ENCODE measurements around the gene A1CF. TPM values are rescaled to one million over a fixed set of nuclear protein-coding genes. Genes with fewer than 3 reads are reported as not detected.
A peak's percentile ranks its signal among the peaks of the same experiment; 100 is the strongest.
"Not testable (repeated sequence)": the region's sequence is repeated elsewhere in the genome, so short reads cannot be mapped to it uniquely, and the experiment has no call there.

Gene A1CF
- total RNA-seq = not detected
- long read RNA-seq = 0 reads

GRCh38 chr10:50885097-50885859 is at the start of gene A1CF:
TSS of gene A1CF (minus strand) at chr10:50885627. CDS start at chr10:50859940, 25,687 bp downstream.
- DNase-seq = no peak
- intact Hi-C loops (cut with DNase I) = no loop called here
- no peak for ATAC-seq

GRCh38 chr10:50931948-50932431 is 46.6 kb upstream of the A1CF start:
- no peak for ATAC-seq
- intact Hi-C loops (cut with DNase I) = no loop called here

GRCh38 chr10:50929670-50930069 is 44.2 kb upstream of the A1CF start:
- no peak for DNase-seq
- intact Hi-C loops (cut with DNase I) = no loop called here
- no peak for ATAC-seq

More at GRCh38 chr10:50931948-50932431, 46.6 kb upstream of the A1CF start:
- no peak for DNase-seq

GRCh38 chr10:50928190-50928552 is 42.7 kb upstream of the A1CF start:
- ATAC-seq = peak in 1 of 2 donors; percentile 25
- DNase-seq = no peak
- intact Hi-C loops (cut with DNase I) = no loop called here

GRCh38 chr10:50927522-50928189 is 42.2 kb upstream of the A1CF start:
- DNase-seq = no peak
- ATAC-seq = peak; percentile 70 to 74
- intact Hi-C loops (cut with DNase I) = no loop called here

- intact Hi-C loops (cut with DNase I); DNase-seq; ATAC-seq: not testable (repeated sequence)
These were observed 38.0 kb upstream of the A1CF start for GRCh38 chr10:50923471-50923870.

GRCh38 chr10:50919010-50919409 is 33.6 kb upstream of the A1CF start:
- no peak for DNase-seq
- ATAC-seq = no peak
- intact Hi-C loops (cut with DNase I) = no loop called here

GRCh38 chr10:50918529-50918928 is 33.1 kb upstream of the A1CF start:
- intact Hi-C loops (cut with DNase I) = no loop called here
- no peak for DNase-seq
- ATAC-seq = peak; percentile 50 to 93

- intact Hi-C loops (cut with DNase I) = no loop called here
- DNase-seq (no peak), ATAC-seq (peak in 1 of 2 donors; percentile 76)
These were observed 32.1 kb upstream of the A1CF start for GRCh38 chr10:50917486-50917885.

GRCh38 chr10:50909334-50910014 is 24.0 kb upstream of the A1CF start:
- intact Hi-C loops (cut with DNase I) = no loop called here
- DNase-seq (no peak), ATAC-seq (peak in 1 of 2 donors; percentile 56)

GRCh38 chr10:50908366-50908765 is 22.9 kb upstream of the A1CF start:
- DNase-seq (no peak), ATAC-seq (no peak)
- intact Hi-C loops (cut with DNase I) = no loop called here

- intact Hi-C loops (cut with DNase I); ATAC-seq; DNase-seq: not testable (repeated sequence)
These were observed 20.4 kb upstream of the A1CF start for GRCh38 chr10:50905797-50906196.

GRCh38 chr10:50896721-50897120 is 11.3 kb upstream of the A1CF start:
- ATAC-seq (no peak), DNase-seq (no peak)
- intact Hi-C loops (cut with DNase I) = no loop called here

- no peak for ATAC-seq
- no peak for DNase-seq
- intact Hi-C loops (cut with DNase I) = no loop called here
These were observed 8.9 kb upstream of the A1CF start for GRCh38 chr10:50894312-50894711.

GRCh38 chr10:50892467-50892866 is 7.0 kb upstream of the A1CF start:
- DNase-seq = no peak
- intact Hi-C loops (cut with DNase I) = no loop called here
- ATAC-seq = no peak

- DNase-seq (no peak), ATAC-seq (no peak)
- intact Hi-C loops (cut with DNase I) = no loop called here
These were observed 1.1 kb downstream of the A1CF start for GRCh38 chr10:50884302-50884701.

GRCh38 chr10:50883629-50884028 is 1.8 kb downstream of the A1CF start:
- intact Hi-C loops (cut with DNase I) = no loop called here
- ATAC-seq = no peak
- DNase-seq = no peak

- DNase-seq = no peak
- ATAC-seq = no peak
- intact Hi-C loops (cut with DNase I) = no loop called here
These were observed 2.9 kb downstream of the A1CF start for GRCh38 chr10:50882540-50882983.

GRCh38 chr10:50881046-50881445 is 4.4 kb downstream of the A1CF start:
- intact Hi-C loops (cut with DNase I); ATAC-seq; DNase-seq: not testable (repeated sequence)

- DNase-seq = no peak
- no peak for ATAC-seq
- intact Hi-C loops (cut with DNase I) = no loop called here
These were observed 9.0 kb downstream of the A1CF start for GRCh38 chr10:50876429-50876828.

Measured in left cardiac atrium (tissue), 4 donors.